T-helper 9 cell (primary cell): ENCODE measurements around the gene RAB20.
"Not testable (repeated sequence)": the region's sequence is repeated elsewhere in the genome, so short reads cannot be mapped to it uniquely, and the experiment has no call there.

Source experiments
- DNase-seq: peaks from one replicate; pipeline ENCODE4 v3.0.0-alpha.2; 2020

Gene RAB20

GRCh38 chr13:110554227-110554836 lies 7.2 kb downstream of the RAB20 start:
- no peak for DNase-seq

GRCh38 chr13:110553417-110553816 lies 8.1 kb downstream of the RAB20 start:
- DNase-seq, result no peak

GRCh38 chr13:110552767-110553166 lies 8.8 kb downstream of the RAB20 start:
- no peak for DNase-seq

GRCh38 chr13:110551284-110551683 lies 10.2 kb downstream of the RAB20 start:
- DNase-seq, result no peak

- no peak for DNase-seq
Observed at GRCh38 chr13:110549795-110550160, 11.7 kb downstream of the RAB20 start.

- DNase-seq, result no peak
Observed at GRCh38 chr13:110548891-110549794, 12.4 kb downstream of the RAB20 start.

GRCh38 chr13:110546926-110547325 lies 14.6 kb downstream of the RAB20 start:
- no peak for DNase-seq

GRCh38 chr13:110546378-110546777 lies 15.1 kb downstream of the RAB20 start:
- DNase-seq, result no peak

GRCh38 chr13:110542169-110542796 lies 19.2 kb downstream of the RAB20 start:
- no peak for DNase-seq

- DNase-seq, result no peak
Observed at GRCh38 chr13:110541526-110541920, 20.0 kb downstream of the RAB20 start.

- DNase-seq, result no peak
Observed at GRCh38 chr13:110540871-110541525, 20.5 kb downstream of the RAB20 start.

GRCh38 chr13:110539894-110540293 lies 21.6 kb downstream of the RAB20 start:
- no peak for DNase-seq

- no peak for DNase-seq
Observed at GRCh38 chr13:110538632-110539031, 22.9 kb downstream of the RAB20 start.

GRCh38 chr13:110536006-110536693 lies 25.4 kb downstream of the RAB20 start:
- no peak for DNase-seq

GRCh38 chr13:110535526-110535925 lies 26.0 kb downstream of the RAB20 start:
- no peak for DNase-seq

GRCh38 chr13:110533771-110534670 lies 27.5 kb downstream of the RAB20 start:
- no peak for DNase-seq

GRCh38 chr13:110532258-110532657 lies 29.3 kb downstream of the RAB20 start:
- DNase-seq, result not testable (repeated sequence)

GRCh38 chr13:110531671-110532083 lies 29.8 kb downstream of the RAB20 start:
- no peak for DNase-seq

GRCh38 chr13:110531100-110531499 lies 30.4 kb downstream of the RAB20 start:
- DNase-seq, result no peak

- DNase-seq, result no peak
Observed at GRCh38 chr13:110529522-110530311, 31.8 kb downstream of the RAB20 start.

- DNase-seq, result no peak
Observed at GRCh38 chr13:110528911-110529310, 32.6 kb downstream of the RAB20 start.
